ENCODE results near the gene GLIPR1L2.

DNA sequence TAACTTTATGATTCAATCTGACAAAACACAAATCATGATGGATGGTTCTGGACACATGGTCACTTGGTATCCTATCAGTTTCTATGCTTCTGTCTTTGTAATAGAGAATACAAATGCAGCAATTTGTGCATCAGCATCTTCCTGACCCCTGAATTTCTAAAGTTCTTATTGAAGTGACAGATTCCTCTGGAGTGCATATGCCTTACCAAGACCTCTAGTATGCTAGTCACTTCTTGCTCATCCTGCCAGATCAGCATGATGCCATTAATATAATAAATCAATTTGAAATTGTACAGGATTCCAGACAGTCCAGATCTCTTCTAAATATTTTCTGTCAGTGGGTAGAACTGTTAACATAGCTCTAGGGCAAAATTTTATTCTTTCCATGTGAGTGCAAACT is 49.0 kb downstream of the GLIPR1L2 start:
- TF ChIP-seq, protein P1, sequence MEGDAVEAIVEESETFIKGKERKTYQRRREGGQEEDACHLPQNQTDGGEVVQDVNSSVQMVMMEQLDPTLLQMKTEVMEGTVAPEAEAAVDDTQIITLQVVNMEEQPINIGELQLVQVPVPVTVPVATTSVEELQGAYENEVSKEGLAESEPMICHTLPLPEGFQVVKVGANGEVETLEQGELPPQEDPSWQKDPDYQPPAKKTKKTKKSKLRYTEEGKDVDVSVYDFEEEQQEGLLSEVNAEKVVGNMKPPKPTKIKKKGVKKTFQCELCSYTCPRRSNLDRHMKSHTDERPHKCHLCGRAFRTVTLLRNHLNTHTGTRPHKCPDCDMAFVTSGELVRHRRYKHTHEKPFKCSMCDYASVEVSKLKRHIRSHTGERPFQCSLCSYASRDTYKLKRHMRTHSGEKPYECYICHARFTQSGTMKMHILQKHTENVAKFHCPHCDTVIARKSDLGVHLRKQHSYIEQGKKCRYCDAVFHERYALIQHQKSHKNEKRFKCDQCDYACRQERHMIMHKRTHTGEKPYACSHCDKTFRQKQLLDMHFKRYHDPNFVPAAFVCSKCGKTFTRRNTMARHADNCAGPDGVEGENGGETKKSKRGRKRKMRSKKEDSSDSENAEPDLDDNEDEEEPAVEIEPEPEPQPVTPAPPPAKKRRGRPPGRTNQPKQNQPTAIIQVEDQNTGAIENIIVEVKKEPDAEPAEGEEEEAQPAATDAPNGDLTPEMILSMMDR (IDR thresholded peaks at IDR 0.05; ENCODE audit: insufficient read depth, low read depth, low read length): no peak
- no peak for TF ChIP-seq EZH2 (IDR thresholded peaks at IDR 0.05; ENCODE audit: insufficient read depth, low read length)

All from astrocyte (in vitro differentiated cells and primary cell).